Panc1 (cell line): ENCODE results near the gene OMA1.

Source experiments
- CTCF ChIP-seq: fragments of 450-650 bp; IDR thresholded peaks from 2 replicates; pipeline ENCODE4 v1.5.1; 2017; ENCODE audit warnings: mild to moderate bottlenecking
- POLR2AphosphoS5 ChIP-seq: IDR thresholded peaks from 2 replicates; pipeline ENCODE4 v1.6.1; 2012; ENCODE audit warnings: mild to moderate bottlenecking, low read depth, low read length, moderate library complexity
- SIN3A ChIP-seq: IDR thresholded peaks from 2 replicates; pipeline ENCODE4 v1.6.1; 2012; ENCODE audit warnings: low read depth, mild to moderate bottlenecking, low read length, moderate library complexity, borderline replicate concordance; ENCODE audit not compliant: insufficient read depth
- TCF7L2 ChIP-seq: IDR thresholded peaks from 2 replicates; pipeline ENCODE4 v1.6.1; 2011; ENCODE audit warnings: mild to moderate bottlenecking, low read depth, low read length, inconsistent platforms

- no peak for TF ChIP-seq CTCF
- TF ChIP-seq SIN3A, result no peak
- no peak for TF ChIP-seq POLR2AphosphoS5
- no peak for TF ChIP-seq TCF7L2
Measured at GRCh38 chr1:58574816-58575215, 28.3 kb upstream of the OMA1 start.
